Skeletal muscle satellite cell (primary cell): Measurements from ENCODE around the gene LY6G6C. TPM values are rescaled to one million over a fixed set of nuclear protein-coding genes. Genes with fewer than 3 reads are reported as not detected.
A peak's percentile ranks its signal among the peaks of the same experiment; 100 is the strongest.

Experiments used
- H3K27me3 ChIP-seq: 2 replicates; pipeline ENCODE4 v1.7.0; 2013; ENCODE audit warnings: low read length; ENCODE audit not compliant: control insufficient read depth, insufficient read depth
- H3K36me3 ChIP-seq: 2 replicates; pipeline ENCODE4 v1.7.0; 2013; ENCODE audit warnings: mild to moderate bottlenecking, control low read depth, low read length; ENCODE audit not compliant: insufficient read depth
- H3K4me1 ChIP-seq: 2 replicates; pipeline ENCODE4 v1.7.0; 2013; ENCODE audit warnings: low read length; ENCODE audit not compliant: control insufficient read depth, insufficient read depth
- H3K4me2 ChIP-seq: 2 replicates; pipeline ENCODE4 v1.7.0; 2013; ENCODE audit warnings: mild to moderate bottlenecking, low read length
- H3K4me3 ChIP-seq: 2 replicates; pipeline ENCODE4 v1.7.0; 2013; ENCODE audit warnings: low read length
- H3K9ac ChIP-seq: 2 replicates; pipeline ENCODE4 v1.7.0; 2013; ENCODE audit warnings: mild to moderate bottlenecking, low read depth, low read length, moderate library complexity
- H3K9me3 ChIP-seq: replicated peaks from 2 replicates; pipeline ENCODE4 v1.7.0; 2013; ENCODE audit warnings: mild to moderate bottlenecking, control low read depth, low read length
- total RNA-seq: library from RNA; depleted of rRNA; stranded (reverse); fragments of >200 nt; gene quantifications from 2 replicates; pipeline ENCODE4 v1.2.3, GENCODE V29; 2012; rRNA removed

Gene LY6G6C
- not detected in 2 replicates for total RNA-seq

- H3K4me1 ChIP-seq: no peaks in the 10 kb centered on the region
- H3K9ac ChIP-seq: no peak within 1 kb of the TSS
- H3K36me3 ChIP-seq: peaks cover 10% of the 10 kb centered on the region
- H3K4me3 ChIP-seq: no peak within 1 kb of the TSS
- H3K27me3 ChIP-seq: no peaks in the 10 kb centered on the region
- no peak within 1 kb of the TSS for H3K4me2 ChIP-seq
- no peaks in the 10 kb centered on the region for H3K9me3 ChIP-seq
These were observed at the start of gene LY6G6C for GRCh38 chr6:31721351-31722020. TSS of gene LY6G6C (minus strand) at chr6:31721746. CDS start at chr6:31721679, 67 bp downstream.

GRCh38 chr6:31770860-31771259 is 49.3 kb upstream of the LY6G6C start:
- no peaks in the 10 kb centered on the region for H3K9me3 ChIP-seq
- no peaks in the 10 kb centered on the region for H3K27me3 ChIP-seq
- no peaks in the 10 kb centered on the region for H3K36me3 ChIP-seq
- H3K4me3 ChIP-seq: no peak overlapping the region
- no peak overlapping the region for H3K4me2 ChIP-seq
- H3K4me1 ChIP-seq: peaks cover 7% of the 10 kb centered on the region
- no peak overlapping the region for H3K9ac ChIP-seq

- Histone ChIP-seq H3K9me3 (no peaks in the 10 kb centered on the region), H3K4me1 (peaks cover 7% of the 10 kb centered on the region), H3K36me3 (no peaks in the 10 kb centered on the region), H3K4me2 (no peak overlapping the region), H3K9ac (no peak overlapping the region), H3K27me3 (no peaks in the 10 kb centered on the region), H3K4me3 (no peak overlapping the region)
These were observed 48.3 kb upstream of the LY6G6C start for GRCh38 chr6:31769684-31770371.

GRCh38 chr6:31768363-31769257 is 47.1 kb upstream of the LY6G6C start:
- Histone ChIP-seq H3K4me3 (no peak overlapping the region), H3K27me3 (no peaks in the 10 kb centered on the region), H3K9ac (no peak overlapping the region), H3K4me2 (no peak overlapping the region), H3K9me3 (no peaks in the 10 kb centered on the region), H3K4me1 (peaks cover 7% of the 10 kb centered on the region), H3K36me3 (peaks cover 3% of the 10 kb centered on the region)

GRCh38 chr6:31767096-31767645 is 45.6 kb upstream of the LY6G6C start:
- Histone ChIP-seq H3K9me3 (no peaks in the 10 kb centered on the region), H3K4me1 (peaks cover 11% of the 10 kb centered on the region)

GRCh38 chr6:31765910-31766794 is 44.6 kb upstream of the LY6G6C start:
- Histone ChIP-seq H3K4me3 (peak overlapping the region; percentile 55), H3K27me3 (no peaks in the 10 kb centered on the region), H3K36me3 (peaks cover 10% of the 10 kb centered on the region), H3K4me2 (peak overlapping the region; percentile 73), H3K9me3 (no peaks in the 10 kb centered on the region), H3K9ac (no peak overlapping the region), H3K4me1 (peaks cover 11% of the 10 kb centered on the region)

More at GRCh38 chr6:31767096-31767645, 45.6 kb upstream of the LY6G6C start:
- no peak overlapping the region for H3K4me3 ChIP-seq
- H3K9ac ChIP-seq: no peak overlapping the region
- peaks cover 3% of the 10 kb centered on the region for H3K36me3 ChIP-seq
- H3K27me3 ChIP-seq: no peaks in the 10 kb centered on the region
- H3K4me2 ChIP-seq: no peak overlapping the region

- no peaks in the 10 kb centered on the region for H3K9me3 ChIP-seq
- H3K4me1 ChIP-seq: peaks cover 11% of the 10 kb centered on the region
- H3K9ac ChIP-seq: no peak overlapping the region
- peaks cover 10% of the 10 kb centered on the region for H3K36me3 ChIP-seq
- H3K27me3 ChIP-seq: no peaks in the 10 kb centered on the region
- H3K4me3 ChIP-seq: no peak overlapping the region
- no peak overlapping the region for H3K4me2 ChIP-seq
These were observed 44.0 kb upstream of the LY6G6C start for GRCh38 chr6:31765559-31765909.

- Histone ChIP-seq H3K9me3 (no peaks in the 10 kb centered on the region), H3K9ac (no peak overlapping the region), H3K27me3 (no peaks in the 10 kb centered on the region), H3K36me3 (peaks cover 17% of the 10 kb centered on the region), H3K4me2 (no peak overlapping the region), H3K4me3 (no peak overlapping the region), H3K4me1 (peaks cover 11% of the 10 kb centered on the region)
These were observed 42.7 kb upstream of the LY6G6C start for GRCh38 chr6:31764198-31764597.

GRCh38 chr6:31763619-31763940 is 42.0 kb upstream of the LY6G6C start:
- H3K9ac ChIP-seq: no peak overlapping the region
- H3K36me3 ChIP-seq: peaks cover 17% of the 10 kb centered on the region
- H3K27me3 ChIP-seq: no peaks in the 10 kb centered on the region
- H3K4me3 ChIP-seq: no peak overlapping the region
- peaks cover 11% of the 10 kb centered on the region for H3K4me1 ChIP-seq
- H3K9me3 ChIP-seq: no peaks in the 10 kb centered on the region
- no peak overlapping the region for H3K4me2 ChIP-seq

- Histone ChIP-seq H3K4me1 (peaks cover 11% of the 10 kb centered on the region), H3K36me3 (peaks cover 17% of the 10 kb centered on the region), H3K4me2 (no peak overlapping the region), H3K4me3 (no peak overlapping the region), H3K27me3 (no peaks in the 10 kb centered on the region), H3K9me3 (no peaks in the 10 kb centered on the region), H3K9ac (no peak overlapping the region)
These were observed 41.5 kb upstream of the LY6G6C start for GRCh38 chr6:31762878-31763618.
